Effector memory CD8-positive, alpha-beta T cell (primary cell): ENCODE results near the gene ZBTB25.

Experiments
- ATAC-seq: fragments of 150-1000 bp; cut with Tn5 transposase; replicated peaks from 2 replicates; pipeline ENCODE4 v1.10.0; 2021; ENCODE audit warnings: mild to moderate bottlenecking, moderate library complexity
- DNase-seq, 3 experiments: peaks; one replicate each; pipeline ENCODE4 v3.0.0; 2021
- H3K27ac Mint-ChIP-seq, 2 donors: one replicate each; pipeline ENCODE4 v1.8.0; 2022; ENCODE audit warnings: mild to moderate bottlenecking in 2 of 2, mixed read lengths in 2 of 2, moderate library complexity in 2 of 2
- H3K27me3 Mint-ChIP-seq, 2 donors: one replicate each; pipeline ENCODE4 v1.8.0; 2022; ENCODE audit warnings: mixed read lengths in 2 of 2
- H3K36me3 Mint-ChIP-seq: one replicate; pipeline ENCODE4 v1.8.0; 2022; ENCODE audit warnings: mild to moderate bottlenecking, moderate library complexity, mixed read lengths; ENCODE audit not compliant: insufficient read depth
- H3K4me1 Mint-ChIP-seq, 2 donors: one replicate each; pipeline ENCODE4 v1.8.0; 2022; ENCODE audit warnings: low read depth in 2 of 2, mixed read lengths in 2 of 2
- H3K4me3 Mint-ChIP-seq, 2 donors: one replicate each; pipeline ENCODE4 v1.8.0; 2022; ENCODE audit warnings: mild to moderate bottlenecking in 2 of 2, mixed read lengths in 2 of 2, moderate library complexity in 2 of 2
- H3K9me3 Mint-ChIP-seq, 2 donors: one replicate each; pipeline ENCODE4 v1.8.0; 2022; ENCODE audit warnings: mixed read lengths in 2 of 2

ZBTB25 gene

GRCh38 chr14:64478634-64479250 lies 24.9 kb downstream of the ZBTB25 start:
- ATAC-seq, result peak; percentile 47
- H3K36me3 Mint-ChIP-seq, result peaks cover 24% of the 10 kb centered on the region

GRCh38 chr14:64476438-64476837 lies 27.2 kb downstream of the ZBTB25 start:
- peaks cover 14% of the 10 kb centered on the region for H3K36me3 Mint-ChIP-seq
- ATAC-seq (no peak), DNase-seq (no peak)
- no peak overlapping the region for H3K27ac Mint-ChIP-seq
- H3K9me3 Mint-ChIP-seq, result no peaks in the 10 kb centered on the region
- H3K27me3 Mint-ChIP-seq, result no peaks in the 10 kb centered on the region
- H3K4me3 Mint-ChIP-seq, result no peak overlapping the region
- peaks cover 1 to 10% of the 10 kb centered on the region in 2 donors for H3K4me1 Mint-ChIP-seq

More at GRCh38 chr14:64478634-64479250, 24.9 kb downstream of the ZBTB25 start:
- Mint-ChIP-seq H3K27me3 (no peaks in the 10 kb centered on the region), H3K27ac (no peak overlapping the region), H3K9me3 (no peaks in the 10 kb centered on the region), H3K4me3 (no peak overlapping the region), H3K4me1 (peaks cover 1 to 4% of the 10 kb centered on the region in 2 donors)
- peak; percentile 18 to 25 (median 19) for DNase-seq

GRCh38 chr14:64475585-64476273 lies 27.9 kb downstream of the ZBTB25 start:
- DNase-seq, result no peak
- peaks cover 9% of the 10 kb centered on the region for H3K36me3 Mint-ChIP-seq
- no peaks in the 10 kb centered on the region for H3K27me3 Mint-ChIP-seq
- no peak for ATAC-seq
- H3K4me1 Mint-ChIP-seq, result peaks cover 1 to 10% of the 10 kb centered on the region in 2 donors
- no peak overlapping the region for H3K4me3 Mint-ChIP-seq
- H3K9me3 Mint-ChIP-seq, result no peaks in the 10 kb centered on the region
- H3K27ac Mint-ChIP-seq, result no peak overlapping the region

- ATAC-seq (no peak), DNase-seq (no peak)
- Mint-ChIP-seq H3K27ac (no peak overlapping the region), H3K4me3 (no peak overlapping the region), H3K27me3 (no peaks in the 10 kb centered on the region), H3K4me1 (peaks cover 1 to 10% of the 10 kb centered on the region in 2 donors), H3K36me3 (peaks cover 7% of the 10 kb centered on the region), H3K9me3 (no peaks in the 10 kb centered on the region)
Measured at GRCh38 chr14:64474698-64475097, 28.9 kb downstream of the ZBTB25 start.

- ATAC-seq (no peak), DNase-seq (no peak)
- Mint-ChIP-seq H3K4me1 (peaks cover 1 to 12% of the 10 kb centered on the region in 2 donors), H3K4me3 (no peak overlapping the region), H3K9me3 (no peaks in the 10 kb centered on the region), H3K36me3 (peaks cover 4% of the 10 kb centered on the region), H3K27me3 (no peaks in the 10 kb centered on the region), H3K27ac (no peak overlapping the region)
Measured at GRCh38 chr14:64474041-64474440, 29.6 kb downstream of the ZBTB25 start.

- DNase-seq (no peak), ATAC-seq (no peak)
- H3K27me3 Mint-ChIP-seq, result no peaks in the 10 kb centered on the region
- H3K36me3 Mint-ChIP-seq, result no peaks in the 10 kb centered on the region
- H3K4me1 Mint-ChIP-seq, result peaks cover 14 to 41% of the 10 kb centered on the region in 2 donors
- H3K27ac Mint-ChIP-seq, result peak overlapping the region in 1 of 2 donors; percentile 86
- H3K4me3 Mint-ChIP-seq, result no peak overlapping the region
- no peaks in the 10 kb centered on the region for H3K9me3 Mint-ChIP-seq
Measured at GRCh38 chr14:64468451-64468850, 35.2 kb downstream of the ZBTB25 start.

GRCh38 chr14:64467566-64467965 lies 36.1 kb downstream of the ZBTB25 start:
- no peak overlapping the region for H3K27ac Mint-ChIP-seq
- H3K9me3 Mint-ChIP-seq, result no peaks in the 10 kb centered on the region
- DNase-seq (no peak), ATAC-seq (no peak)
- H3K36me3 Mint-ChIP-seq, result no peaks in the 10 kb centered on the region
- no peak overlapping the region for H3K4me3 Mint-ChIP-seq
- H3K4me1 Mint-ChIP-seq, result peaks cover 14 to 41% of the 10 kb centered on the region in 2 donors
- no peaks in the 10 kb centered on the region for H3K27me3 Mint-ChIP-seq

GRCh38 chr14:64467101-64467500 lies 36.5 kb downstream of the ZBTB25 start:
- H3K27ac Mint-ChIP-seq, result no peak overlapping the region

GRCh38 chr14:64465831-64466554 lies 37.6 kb downstream of the ZBTB25 start:
- no peaks in the 10 kb centered on the region for H3K27me3 Mint-ChIP-seq
- peak overlapping the region; percentile 59 to 91 for H3K27ac Mint-ChIP-seq

More at GRCh38 chr14:64467101-64467500, 36.5 kb downstream of the ZBTB25 start:
- Mint-ChIP-seq H3K36me3 (no peaks in the 10 kb centered on the region), H3K4me3 (no peak overlapping the region), H3K27me3 (no peaks in the 10 kb centered on the region), H3K4me1 (peaks cover 14 to 41% of the 10 kb centered on the region in 2 donors), H3K9me3 (no peaks in the 10 kb centered on the region)
- ATAC-seq, result no peak
- DNase-seq, result no peak

GRCh38 chr14:64465191-64465822 lies 38.3 kb downstream of the ZBTB25 start, which contains the start of gene AKAP5:
Gene AKAP5, plus strand, starts transcription at chr14:64465499. Its CDS starts 2,896 bp downstream, at chr14:64468395.
- H3K4me1 Mint-ChIP-seq, result peaks cover 14 to 39% of the 10 kb centered on the region in 2 donors
- no peaks in the 10 kb centered on the region for H3K36me3 Mint-ChIP-seq
- no peaks in the 10 kb centered on the region for H3K9me3 Mint-ChIP-seq
- DNase-seq (peak; percentile 52 to 60 (median 59)), ATAC-seq (peak; percentile 95)
- peak within 1 kb of the TSS; percentile 80 to 86 for H3K4me3 Mint-ChIP-seq
- H3K27me3 Mint-ChIP-seq, result no peaks in the 10 kb centered on the region
- H3K27ac Mint-ChIP-seq, result peak within 1 kb of the TSS; percentile 83 to 93

More at GRCh38 chr14:64465831-64466554, 37.6 kb downstream of the ZBTB25 start:
- Mint-ChIP-seq H3K4me1 (peaks cover 14 to 37% of the 10 kb centered on the region in 2 donors), H3K9me3 (no peaks in the 10 kb centered on the region), H3K4me3 (peak overlapping the region; percentile 80 to 86), H3K36me3 (no peaks in the 10 kb centered on the region)
- no peak for ATAC-seq
- DNase-seq, result no peak

- H3K9me3 Mint-ChIP-seq, result no peaks in the 10 kb centered on the region
- H3K27me3 Mint-ChIP-seq, result no peaks in the 10 kb centered on the region
- no peak for DNase-seq
- H3K27ac Mint-ChIP-seq, result peak overlapping the region; percentile 83 to 93
- H3K4me1 Mint-ChIP-seq, result peaks cover 14 to 39% of the 10 kb centered on the region in 2 donors
- ATAC-seq, result no peak
- H3K4me3 Mint-ChIP-seq, result peak overlapping the region; percentile 80 to 86
- no peaks in the 10 kb centered on the region for H3K36me3 Mint-ChIP-seq
Measured at GRCh38 chr14:64464651-64465050, 39.0 kb downstream of the ZBTB25 start.

GRCh38 chr14:64463873-64464272 lies 39.8 kb downstream of the ZBTB25 start:
- no peak for ATAC-seq
- peak overlapping the region in 1 of 2 donors; percentile 93 for H3K27ac Mint-ChIP-seq
- DNase-seq, result no peak
- H3K36me3 Mint-ChIP-seq, result no peaks in the 10 kb centered on the region
- H3K4me3 Mint-ChIP-seq, result peak overlapping the region in 1 of 2 donors; percentile 80
- H3K27me3 Mint-ChIP-seq, result no peaks in the 10 kb centered on the region
- peaks cover 14 to 38% of the 10 kb centered on the region in 2 donors for H3K4me1 Mint-ChIP-seq
- H3K9me3 Mint-ChIP-seq, result no peaks in the 10 kb centered on the region

GRCh38 chr14:64463195-64463594 lies 40.4 kb downstream of the ZBTB25 start:
- DNase-seq (no peak), ATAC-seq (no peak)
- no peaks in the 10 kb centered on the region for H3K9me3 Mint-ChIP-seq
- no peaks in the 10 kb centered on the region for H3K36me3 Mint-ChIP-seq
- no peaks in the 10 kb centered on the region for H3K27me3 Mint-ChIP-seq
- H3K4me1 Mint-ChIP-seq, result peaks cover 11 to 38% of the 10 kb centered on the region in 2 donors
- H3K27ac Mint-ChIP-seq, result peak overlapping the region; percentile 19 to 23
- H3K4me3 Mint-ChIP-seq, result no peak overlapping the region
